ENCODE results near the gene RUBCN. TPM values are rescaled to one million over a fixed set of nuclear protein-coding genes. Genes with fewer than 3 reads are reported as not detected.
A peak's percentile ranks its signal among the peaks of the same experiment; 100 is the strongest.

The RUBCN gene
- total and polyA plus RNA-seq, 10 of the 15 experiments (the other 5 are each of a cell fraction or from before 2014, with no cell fraction given) = 15.5 to 79.9 (median 40.4) TPM

DNA sequence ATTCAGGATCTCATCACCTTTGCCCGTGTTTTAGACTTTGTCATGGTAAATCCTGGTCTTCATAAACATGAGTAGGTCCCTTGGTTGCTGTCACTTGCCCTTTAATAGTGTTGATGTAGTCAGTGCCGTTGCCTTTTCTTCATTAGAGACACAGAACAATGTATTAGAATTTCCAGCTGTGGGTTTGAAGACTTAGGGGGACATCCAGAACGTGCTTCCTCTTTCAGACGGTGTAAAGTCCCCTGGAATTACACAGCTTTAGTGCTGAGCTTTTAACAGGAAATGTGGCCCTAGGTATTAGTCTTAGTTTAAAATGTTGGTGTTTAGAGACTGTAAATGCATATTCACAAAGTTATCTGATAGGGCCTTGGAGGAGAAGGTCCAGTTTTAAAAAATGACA lies 45.5 kb upstream of the RUBCN start (continued):
- no peak for TF ChIP-seq SREBF1 (IDR thresholded peaks at IDR 0.05; ENCODE audit: low read length)
- TF ChIP-seq ETV6 (conservative IDR thresholded peaks at IDR 0.05 in 1 of 2, IDR thresholded peaks at IDR 0.05 in 1 of 2; ENCODE audit: borderline replicate concordance in 1 of 2, low read depth in 1 of 2) = peak in 1 of 2 experiments; percentile 49; a peak in 1 of 4 replicates
- TF ChIP-seq, protein P1, sequence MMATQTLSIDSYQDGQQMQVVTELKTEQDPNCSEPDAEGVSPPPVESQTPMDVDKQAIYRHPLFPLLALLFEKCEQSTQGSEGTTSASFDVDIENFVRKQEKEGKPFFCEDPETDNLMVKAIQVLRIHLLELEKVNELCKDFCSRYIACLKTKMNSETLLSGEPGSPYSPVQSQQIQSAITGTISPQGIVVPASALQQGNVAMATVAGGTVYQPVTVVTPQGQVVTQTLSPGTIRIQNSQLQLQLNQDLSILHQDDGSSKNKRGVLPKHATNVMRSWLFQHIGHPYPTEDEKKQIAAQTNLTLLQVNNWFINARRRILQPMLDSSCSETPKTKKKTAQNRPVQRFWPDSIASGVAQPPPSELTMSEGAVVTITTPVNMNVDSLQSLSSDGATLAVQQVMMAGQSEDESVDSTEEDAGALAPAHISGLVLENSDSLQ (IDR thresholded peaks at IDR 0.05) = peak; percentile 14; the same call in 1 of the 2 replicates

DNA sequence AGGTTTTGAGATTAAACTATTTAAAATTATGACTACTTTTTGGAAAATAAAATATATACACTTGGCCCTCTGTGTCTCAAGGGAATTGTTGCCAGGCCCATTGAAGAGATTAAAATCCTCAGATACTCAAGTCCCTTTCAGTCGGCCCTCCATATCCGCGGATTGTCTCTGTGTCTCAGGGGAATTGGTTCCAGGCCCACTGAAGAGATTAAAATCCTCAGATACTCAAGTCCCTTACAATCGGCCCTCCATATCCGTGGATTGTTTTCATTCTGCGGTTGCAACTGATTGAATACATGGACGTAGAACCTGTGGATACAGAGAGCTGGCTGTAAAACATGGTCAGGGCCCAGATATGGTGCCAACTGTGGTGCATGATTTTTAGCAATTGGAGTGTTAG lies 38.6 kb upstream of the RUBCN start:
- ChIA-PET POLR2A (interaction anchor here (0.7 kb wide), 1 partner anchor 225 kb away, joined by 6 read pairs; no protein-coding TSS in a partner anchor), SMC1A (ENCODE audit: uncharacterized antibody, unreplicated experiment) (interaction anchor here (0.7 to 1.1 kb wide), 2 partner anchors 18 to 22 kb away, joined by 3 read pairs; no protein-coding TSS in a partner anchor), RAD21 (ENCODE audit: unreplicated experiment) (no interaction called here), CTCF (interaction anchor here (2.8 kb wide), 1 partner anchor 9 kb away, joined by 6 read pairs; no protein-coding TSS in a partner anchor)
- Histone ChIP-seq H2AFZ (ENCODE audit: control insufficient read depth, low read depth, low read length) (no peak overlapping the region), H3K79me2 (ENCODE audit: control insufficient read depth, insufficient read depth, low read length) (no peaks in the 10 kb centered on the region), H3K27ac (ENCODE audit: control insufficient read depth, insufficient read depth) (no peak overlapping the region), H3K36me3 (ENCODE audit: control insufficient read depth in 2 of 2, insufficient read depth in 2 of 2, low read length in 1 of 2) (peaks cover 26 to 30% of the 10 kb centered on the region in 2 experiments), H3K4me1 (ENCODE audit: control insufficient read depth, insufficient read depth, low read length) (no peaks in the 10 kb centered on the region), H4K20me1 (ENCODE audit: control insufficient read depth, insufficient read depth) (no peaks in the 10 kb centered on the region), H3K9me3 (replicated peaks; ENCODE audit: control insufficient read depth, insufficient read depth, low read length) (no peaks in the 10 kb centered on the region; the same call in 2 of the 3 replicates), H3K4me3 (no peak overlapping the region), H3K9ac (ENCODE audit: control insufficient read depth, insufficient read depth, low read length) (no peak overlapping the region), H3K4me2 (ENCODE audit: control insufficient read depth, insufficient read depth) (no peak overlapping the region), H3K27me3 (replicated peaks in 1 of 2; ENCODE audit: control insufficient read depth in 2 of 2, insufficient read depth in 2 of 2, low read length in 1 of 2) (no peaks in the 10 kb centered on the region)
- TF ChIP-seq CREB1 (IDR thresholded peaks at IDR 0.05; ENCODE audit: low read depth) (no peak), ZNF274 (IDR thresholded peaks at IDR 0.05; ENCODE audit: insufficient read depth, insufficient read length) (no peak), SIN3A (IDR thresholded peaks at IDR 0.05; ENCODE audit: low read depth, low read length) (no peak), GATAD2B (conservative IDR thresholded peaks at IDR 0.05; ENCODE audit: low read depth) (no peak), SREBF1 (IDR thresholded peaks at IDR 0.05; ENCODE audit: low read length) (no peak), NR2C2 (IDR thresholded peaks at IDR 0.05; ENCODE audit: borderline replicate concordance, control insufficient read depth, insufficient read length, low read depth) (no peak), CBFB (IDR thresholded peaks at IDR 0.05; ENCODE audit: low read depth) (no peak), CHD2 (IDR thresholded peaks at IDR 0.05; ENCODE audit: borderline replicate concordance, low read depth, low read length) (no peak), ZNF384 (IDR thresholded peaks at IDR 0.05; ENCODE audit: borderline replicate concordance, low read depth, low read length) (no peak), ZSCAN29 (IDR thresholded peaks at IDR 0.05) (no peak), ZNF622 (IDR thresholded peaks at IDR 0.05) (no peak), BRCA1 (IDR thresholded peaks at IDR 0.05; ENCODE audit: low read depth, low read length) (no peak), RCOR1 (conservative IDR thresholded peaks at IDR 0.05; ENCODE audit: low read depth, low read length) (no peak), NFXL1 (IDR thresholded peaks at IDR 0.05; ENCODE audit: borderline replicate concordance) (no peak)
- TF ChIP-seq, protein P2, sequence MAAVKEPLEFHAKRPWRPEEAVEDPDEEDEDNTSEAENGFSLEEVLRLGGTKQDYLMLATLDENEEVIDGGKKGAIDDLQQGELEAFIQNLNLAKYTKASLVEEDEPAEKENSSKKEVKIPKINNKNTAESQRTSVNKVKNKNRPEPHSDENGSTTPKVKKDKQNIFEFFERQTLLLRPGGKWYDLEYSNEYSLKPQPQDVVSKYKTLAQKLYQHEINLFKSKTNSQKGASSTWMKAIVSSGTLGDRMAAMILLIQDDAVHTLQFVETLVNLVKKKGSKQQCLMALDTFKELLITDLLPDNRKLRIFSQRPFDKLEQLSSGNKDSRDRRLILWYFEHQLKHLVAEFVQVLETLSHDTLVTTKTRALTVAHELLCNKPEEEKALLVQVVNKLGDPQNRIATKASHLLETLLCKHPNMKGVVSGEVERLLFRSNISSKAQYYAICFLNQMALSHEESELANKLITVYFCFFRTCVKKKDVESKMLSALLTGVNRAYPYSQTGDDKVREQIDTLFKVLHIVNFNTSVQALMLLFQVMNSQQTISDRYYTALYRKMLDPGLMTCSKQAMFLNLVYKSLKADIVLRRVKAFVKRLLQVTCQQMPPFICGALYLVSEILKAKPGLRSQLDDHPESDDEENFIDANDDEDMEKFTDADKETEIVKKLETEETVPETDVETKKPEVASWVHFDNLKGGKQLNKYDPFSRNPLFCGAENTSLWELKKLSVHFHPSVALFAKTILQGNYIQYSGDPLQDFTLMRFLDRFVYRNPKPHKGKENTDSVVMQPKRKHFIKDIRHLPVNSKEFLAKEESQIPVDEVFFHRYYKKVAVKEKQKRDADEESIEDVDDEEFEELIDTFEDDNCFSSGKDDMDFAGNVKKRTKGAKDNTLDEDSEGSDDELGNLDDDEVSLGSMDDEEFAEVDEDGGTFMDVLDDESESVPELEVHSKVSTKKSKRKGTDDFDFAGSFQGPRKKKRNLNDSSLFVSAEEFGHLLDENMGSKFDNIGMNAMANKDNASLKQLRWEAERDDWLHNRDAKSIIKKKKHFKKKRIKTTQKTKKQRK (IDR thresholded peaks at IDR 0.05; ENCODE audit: low read depth, low read length) = no peak
- TF ChIP-seq, protein P3, sequence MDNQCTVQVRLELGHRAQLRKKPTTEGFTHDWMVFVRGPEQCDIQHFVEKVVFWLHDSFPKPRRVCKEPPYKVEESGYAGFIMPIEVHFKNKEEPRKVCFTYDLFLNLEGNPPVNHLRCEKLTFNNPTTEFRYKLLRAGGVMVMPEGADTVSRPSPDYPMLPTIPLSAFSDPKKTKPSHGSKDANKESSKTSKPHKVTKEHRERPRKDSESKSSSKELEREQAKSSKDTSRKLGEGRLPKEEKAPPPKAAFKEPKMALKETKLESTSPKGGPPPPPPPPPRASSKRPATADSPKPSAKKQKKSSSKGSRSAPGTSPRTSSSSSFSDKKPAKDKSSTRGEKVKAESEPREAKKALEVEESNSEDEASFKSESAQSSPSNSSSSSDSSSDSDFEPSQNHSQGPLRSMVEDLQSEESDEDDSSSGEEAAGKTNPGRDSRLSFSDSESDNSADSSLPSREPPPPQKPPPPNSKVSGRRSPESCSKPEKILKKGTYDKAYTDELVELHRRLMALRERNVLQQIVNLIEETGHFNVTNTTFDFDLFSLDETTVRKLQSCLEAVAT (IDR thresholded peaks at IDR 0.05) = no peak
- no TSS peak for BruUV-seq (replicated peaks)
- in situ Hi-C loops (cut with MboI) = no loop called here
- intact Hi-C loops (cut with micrococcal nuclease; ENCODE audit: unreplicated experiment) = no loop called here
- ATAC-seq (no peak), FAIRE-seq (no peak), DNase-seq (ENCODE audit: low read depth, low spot score) (no peak)
- WGBS (ENCODE audit: insufficient coverage, insufficient replicate concordance, low lambda C conversion rate, missing lambda C conversion rate) = 89% methylated on average over 7 of the region's 7 CpGs

Measured in GM12878 (cell line).